Activated T-helper 9 cell treated with anti-CD3 and anti-CD28 coated beads, Interleukin-2, amount 50 U/mL, for 16 hours (primary cell): ENCODE results near the gene ACADVL.

Experiments
- DNase-seq: peaks from one replicate; pipeline ENCODE4 v3.0.0-alpha.2; 2020; ENCODE audit warnings: low read depth

Gene ACADVL

DNA sequence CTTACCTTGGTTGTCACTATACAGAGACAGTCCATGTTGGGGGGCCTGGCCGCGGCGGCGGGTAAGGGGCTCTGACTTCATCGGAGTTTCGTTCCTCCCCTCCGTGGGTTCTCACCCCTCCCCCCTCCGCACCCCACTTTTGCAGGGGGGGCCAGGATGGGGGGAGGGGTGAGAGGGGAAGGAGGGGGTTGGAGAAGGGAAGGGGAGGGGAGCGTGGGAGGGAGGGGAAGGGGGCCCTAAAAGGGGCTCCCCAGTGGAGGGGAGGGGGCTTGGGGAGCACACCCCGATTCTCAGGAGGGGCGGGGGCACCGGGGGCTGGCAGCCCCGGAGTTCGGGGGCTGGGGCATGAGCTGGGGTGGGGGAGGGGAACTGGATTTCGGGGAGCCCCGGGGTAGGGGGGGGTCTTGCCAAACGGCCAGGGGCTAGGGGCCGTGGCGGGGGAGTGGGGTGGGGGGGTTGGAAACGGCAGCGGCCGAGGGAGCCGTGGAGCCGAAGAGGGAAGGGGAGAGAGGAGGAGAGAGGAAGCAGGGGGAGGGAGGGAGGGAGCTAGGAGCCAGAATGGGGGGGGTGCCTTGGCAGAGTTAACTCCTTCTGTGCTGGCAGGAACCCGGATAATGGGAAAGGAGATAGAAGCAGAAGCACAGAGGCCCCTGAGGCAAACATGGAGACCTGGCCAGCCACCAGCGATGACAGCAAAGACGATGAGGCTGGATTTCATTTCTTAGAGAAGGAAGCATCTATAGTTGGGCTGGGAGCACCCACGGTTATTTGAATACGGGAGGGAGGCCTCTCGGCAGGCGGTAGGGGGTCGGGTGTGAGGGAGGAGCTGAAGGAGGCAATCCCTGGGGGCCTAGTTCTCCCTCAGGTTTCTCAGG lies 2.4 kb upstream of the ACADVL start:
- DNase-seq: no peak

DNA sequence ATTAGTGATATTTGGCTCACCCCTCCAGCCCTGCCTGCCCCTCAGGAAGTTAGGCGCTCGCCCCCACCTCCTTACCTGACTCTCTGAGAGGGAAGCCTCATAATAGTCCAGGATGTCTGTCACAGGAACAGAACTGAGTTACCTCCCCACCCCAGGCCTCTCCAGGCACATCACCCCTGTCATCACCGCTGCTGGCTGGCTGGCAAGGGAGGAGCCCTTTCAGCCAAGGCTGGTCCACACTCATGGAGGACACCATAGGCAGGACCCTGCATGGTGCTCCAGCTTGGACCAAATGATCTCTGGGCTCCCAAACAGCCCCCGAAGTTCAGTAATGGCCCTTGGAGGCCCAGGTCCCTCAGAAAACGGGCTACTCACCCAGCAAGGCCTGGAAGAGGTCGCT lies 1.6 kb upstream of the ACADVL start:
- DNase-seq: no peak

DNA sequence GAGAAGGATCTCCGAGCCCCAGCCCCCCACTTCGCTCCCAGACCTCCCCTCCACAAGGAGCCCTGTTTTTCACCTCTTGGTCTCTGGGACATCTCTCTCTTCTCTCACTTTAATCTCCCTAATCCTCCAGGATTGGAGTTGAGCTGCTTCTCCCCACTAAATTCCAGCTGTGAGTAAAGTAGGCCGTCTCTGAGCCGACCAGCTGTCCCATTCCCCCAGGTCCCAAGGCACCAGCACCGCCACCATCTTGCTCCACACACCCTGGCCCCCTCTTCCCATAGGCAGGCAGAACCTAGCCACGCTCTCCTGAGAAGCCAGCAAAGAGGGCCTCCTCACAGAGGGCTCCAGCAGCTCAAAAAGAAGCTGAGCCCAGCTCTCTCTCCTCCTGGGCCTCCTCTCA lies 980 bp upstream of the ACADVL start:
- DNase-seq: no peak

DNA sequence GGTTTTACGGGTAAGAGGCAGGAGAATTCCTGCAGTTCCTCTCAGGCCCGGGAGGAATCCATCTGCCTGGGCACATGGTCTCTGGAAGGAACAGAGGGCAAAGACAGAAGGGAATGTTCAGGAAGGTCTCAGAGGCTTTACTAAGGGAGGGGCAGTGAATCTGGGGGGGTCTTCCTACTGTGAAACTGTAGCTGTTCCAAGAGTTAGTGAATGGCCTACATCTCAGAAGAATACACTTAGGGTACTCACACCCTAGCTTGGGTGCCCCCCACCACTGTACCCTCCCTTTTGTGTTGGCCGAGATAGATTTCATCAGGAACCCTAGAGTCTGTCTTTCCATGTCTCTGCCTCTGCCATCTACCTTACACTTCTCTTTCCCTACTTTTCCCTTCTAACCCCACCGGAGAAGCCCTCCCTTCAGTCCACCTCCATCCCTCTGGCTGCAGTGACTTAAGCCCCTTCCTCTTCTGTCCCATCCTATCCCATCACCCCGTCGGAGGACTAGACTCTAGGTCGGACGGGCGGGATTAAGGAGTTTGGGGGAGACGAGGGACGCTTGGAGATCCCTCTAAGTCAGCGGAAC lies 418 bp upstream of the ACADVL start:
- DNase-seq: no peak

DNA sequence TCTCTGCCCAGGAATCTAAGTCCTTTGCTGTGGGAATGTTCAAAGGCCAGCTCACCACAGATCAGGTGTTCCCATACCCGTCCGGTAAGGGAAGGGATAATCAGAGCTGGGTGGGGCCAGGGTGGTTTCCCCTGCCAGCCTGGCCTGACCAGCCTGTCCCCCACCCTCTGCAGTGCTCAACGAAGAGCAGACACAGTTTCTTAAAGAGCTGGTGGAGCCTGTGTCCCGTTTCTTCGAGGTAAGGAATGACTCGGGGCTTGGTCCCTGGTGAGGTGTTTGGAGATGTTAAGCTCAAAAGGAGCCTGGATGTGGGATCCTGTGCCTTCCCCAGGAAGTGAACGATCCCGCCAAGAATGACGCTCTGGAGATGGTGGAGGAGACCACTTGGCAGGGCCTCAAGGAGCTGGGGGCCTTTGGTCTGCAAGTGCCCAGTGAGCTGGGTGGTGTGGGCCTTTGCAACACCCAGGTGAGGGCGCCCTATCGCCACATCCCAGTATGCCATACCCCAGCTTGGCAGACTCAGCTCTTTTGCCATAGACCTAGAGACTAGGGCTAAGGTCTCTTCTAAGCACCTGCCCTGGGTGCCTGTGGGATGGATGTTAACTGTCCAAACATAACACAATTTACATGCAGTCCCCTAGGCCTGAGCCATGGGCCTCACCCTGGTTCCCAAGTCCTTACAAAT lies 997 bp downstream of the ACADVL start:
- peak; percentile 38 for DNase-seq

DNA sequence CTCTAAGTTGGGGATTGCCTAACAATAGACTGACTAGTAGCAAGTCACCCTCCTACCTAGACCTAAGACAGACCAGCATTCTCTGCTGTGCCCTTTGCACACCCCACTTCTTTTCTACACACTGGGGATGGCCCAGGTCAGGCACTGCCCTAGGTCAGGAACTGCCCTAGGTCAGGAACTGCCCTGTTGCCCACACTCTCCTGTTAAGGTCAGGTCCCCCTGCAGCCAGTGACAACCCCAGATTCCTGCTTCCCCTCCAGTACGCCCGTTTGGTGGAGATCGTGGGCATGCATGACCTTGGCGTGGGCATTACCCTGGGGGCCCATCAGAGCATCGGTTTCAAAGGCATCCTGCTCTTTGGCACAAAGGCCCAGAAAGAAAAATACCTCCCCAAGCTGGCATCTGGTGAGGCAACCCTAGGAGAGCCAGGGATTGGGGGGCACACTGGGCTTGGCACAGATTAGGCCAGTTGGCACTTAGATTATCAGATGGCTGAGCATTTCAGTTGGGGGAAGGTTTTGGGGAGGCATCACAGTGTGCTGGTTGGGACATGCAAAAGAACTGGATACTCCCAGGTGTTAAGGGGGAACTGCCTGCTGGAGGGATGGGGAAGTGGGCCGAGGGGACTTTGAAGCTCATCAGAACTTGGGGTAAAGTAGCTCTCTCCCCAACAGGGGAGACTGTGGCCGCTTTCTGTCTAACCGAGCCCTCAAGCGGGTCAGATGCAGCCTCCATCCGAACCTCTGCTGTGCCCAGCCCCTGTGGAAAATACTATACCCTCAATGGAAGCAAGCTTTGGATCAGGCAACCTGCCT lies 1.7 kb downstream of the ACADVL start:
- DNase-seq: no peak

DNA sequence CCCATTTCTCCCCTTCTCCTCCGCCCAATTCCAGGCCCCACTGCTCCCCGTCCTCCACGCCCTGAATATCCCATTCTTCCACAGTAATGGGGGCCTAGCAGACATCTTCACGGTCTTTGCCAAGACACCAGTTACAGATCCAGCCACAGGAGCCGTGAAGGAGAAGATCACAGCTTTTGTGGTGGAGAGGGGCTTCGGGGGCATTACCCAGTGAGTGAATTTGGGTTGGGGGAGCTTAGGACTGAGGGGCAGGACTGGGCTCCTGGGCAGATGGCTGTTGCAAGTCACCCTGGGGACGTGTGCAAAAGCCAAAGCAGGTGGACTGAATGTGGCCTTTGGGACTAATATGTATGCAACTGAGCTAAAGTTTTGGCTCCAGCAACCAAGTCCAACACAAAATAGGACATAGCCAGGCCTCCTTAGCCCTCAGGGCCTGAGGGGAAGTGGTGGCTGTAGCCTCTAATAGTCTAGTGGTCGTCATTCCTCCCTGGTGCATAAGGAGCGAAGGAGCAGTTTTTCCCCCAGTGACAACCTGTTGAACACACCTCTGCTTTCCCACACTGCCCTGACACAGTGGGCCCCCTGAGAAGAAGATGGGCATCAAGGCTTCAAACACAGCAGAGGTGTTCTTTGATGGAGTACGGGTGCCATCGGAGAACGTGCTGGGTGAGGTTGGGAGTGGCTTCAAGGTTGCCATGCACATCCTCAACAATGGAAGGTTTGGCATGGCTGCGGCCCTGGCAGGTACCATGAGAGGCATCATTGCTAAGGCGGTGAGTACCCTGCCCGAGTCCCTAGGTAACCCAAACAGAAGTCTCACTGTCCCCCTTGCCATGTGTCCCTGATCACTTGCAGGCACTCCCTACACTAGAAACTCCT lies 2.6 kb downstream of the ACADVL start:
- DNase-seq: no peak

DNA sequence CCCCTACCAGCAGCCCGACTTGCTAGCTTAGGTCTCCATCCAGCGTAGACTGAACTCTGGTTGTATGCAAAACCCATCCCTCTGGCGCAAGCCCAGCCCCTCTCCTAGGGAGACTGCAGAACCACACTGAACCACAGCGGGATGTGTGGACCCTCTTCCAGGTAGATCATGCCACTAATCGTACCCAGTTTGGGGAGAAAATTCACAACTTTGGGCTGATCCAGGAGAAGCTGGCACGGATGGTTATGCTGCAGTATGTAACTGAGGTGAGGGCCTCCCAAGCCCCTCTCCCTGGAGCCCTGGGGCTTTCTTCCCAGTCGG lies 3.2 kb downstream of the ACADVL start:
- DNase-seq: no peak

DNA sequence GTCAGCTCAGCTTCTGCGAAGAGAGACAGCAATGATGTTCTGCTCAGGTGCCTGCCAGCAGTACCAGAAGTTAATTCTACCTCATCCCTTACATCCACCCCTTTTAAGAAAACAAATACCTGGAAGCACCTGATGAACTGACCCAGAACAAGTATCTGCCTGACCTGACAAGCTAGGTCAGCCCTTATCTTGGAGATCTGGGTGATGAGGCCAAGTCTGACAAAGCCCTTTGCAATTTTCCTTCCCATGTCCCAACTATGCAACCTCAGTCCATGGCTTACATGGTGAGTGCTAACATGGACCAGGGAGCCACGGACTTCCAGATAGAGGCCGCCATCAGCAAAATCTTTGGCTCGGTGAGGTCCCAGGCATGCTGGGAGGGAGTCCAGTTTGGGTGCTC lies 3.6 kb downstream of the ACADVL start:
- DNase-seq: no peak

DNA sequence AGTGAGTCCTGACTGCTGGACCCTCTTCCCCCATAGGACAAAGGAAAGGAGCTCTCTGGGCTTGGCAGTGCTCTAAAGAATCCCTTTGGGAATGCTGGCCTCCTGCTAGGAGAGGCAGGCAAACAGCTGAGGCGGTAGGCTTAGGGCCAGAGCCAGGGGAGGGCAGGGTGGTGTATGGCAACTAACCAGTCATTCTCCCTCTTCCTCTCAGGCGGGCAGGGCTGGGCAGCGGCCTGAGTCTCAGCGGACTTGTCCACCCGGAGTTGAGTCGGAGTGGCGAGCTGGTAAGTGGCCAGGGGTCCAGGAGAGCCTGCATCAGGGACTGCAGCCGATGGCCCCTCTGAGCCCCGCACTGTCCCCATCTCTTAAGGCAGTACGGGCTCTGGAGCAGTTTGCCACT lies 4.4 kb downstream of the ACADVL start:
- DNase-seq: no peak

DNA sequence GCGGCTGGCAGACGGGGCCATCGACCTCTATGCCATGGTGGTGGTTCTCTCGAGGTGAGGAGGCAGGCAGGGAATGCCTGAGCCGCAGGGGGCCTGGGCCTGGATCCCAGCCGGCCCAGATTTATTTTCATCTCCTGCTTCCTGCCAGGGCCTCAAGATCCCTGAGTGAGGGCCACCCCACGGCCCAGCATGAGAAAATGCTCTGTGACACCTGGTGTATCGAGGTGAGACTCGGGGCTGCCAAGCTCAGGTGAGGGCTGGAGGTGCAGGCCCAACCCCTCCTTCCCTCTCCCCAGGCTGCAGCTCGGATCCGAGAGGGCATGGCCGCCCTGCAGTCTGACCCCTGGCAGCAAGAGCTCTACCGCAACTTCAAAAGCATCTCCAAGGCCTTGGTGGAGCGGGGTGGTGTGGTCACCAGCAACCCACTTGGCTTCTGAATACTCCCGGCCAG lies 4.9 kb downstream of the ACADVL start:
- DNase-seq: no peak

DNA sequence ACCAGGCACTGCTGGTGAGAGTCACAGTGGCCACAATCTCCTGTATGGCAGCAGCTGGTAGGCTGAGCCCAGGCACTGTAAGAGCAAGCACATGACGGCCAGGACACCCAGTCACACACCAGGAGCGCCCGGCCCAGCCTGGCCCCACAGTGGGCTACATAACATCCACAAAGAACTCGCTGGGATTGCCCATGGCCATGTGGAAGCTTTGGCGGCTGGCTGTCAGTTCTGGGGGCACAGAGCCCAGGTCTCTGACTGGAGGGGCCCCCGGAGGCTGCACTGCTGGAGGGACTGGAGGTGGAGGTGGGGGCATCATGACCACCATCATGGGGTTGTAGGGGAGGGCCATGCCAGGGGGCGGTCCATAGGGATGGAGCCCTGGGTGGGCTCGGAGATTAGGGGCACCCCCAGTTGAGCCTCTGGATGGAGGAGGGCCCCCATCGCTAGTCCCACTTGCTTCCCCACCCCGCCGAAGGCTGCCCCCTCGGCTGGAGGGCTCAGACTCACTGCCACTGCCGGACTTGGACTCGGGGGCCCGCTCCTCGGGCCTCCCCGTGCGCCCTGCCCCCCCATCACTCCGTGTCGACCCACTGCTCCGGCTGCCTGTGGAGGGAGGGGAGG lies 6.1 kb downstream of the ACADVL start:
- no peak for DNase-seq

DNA sequence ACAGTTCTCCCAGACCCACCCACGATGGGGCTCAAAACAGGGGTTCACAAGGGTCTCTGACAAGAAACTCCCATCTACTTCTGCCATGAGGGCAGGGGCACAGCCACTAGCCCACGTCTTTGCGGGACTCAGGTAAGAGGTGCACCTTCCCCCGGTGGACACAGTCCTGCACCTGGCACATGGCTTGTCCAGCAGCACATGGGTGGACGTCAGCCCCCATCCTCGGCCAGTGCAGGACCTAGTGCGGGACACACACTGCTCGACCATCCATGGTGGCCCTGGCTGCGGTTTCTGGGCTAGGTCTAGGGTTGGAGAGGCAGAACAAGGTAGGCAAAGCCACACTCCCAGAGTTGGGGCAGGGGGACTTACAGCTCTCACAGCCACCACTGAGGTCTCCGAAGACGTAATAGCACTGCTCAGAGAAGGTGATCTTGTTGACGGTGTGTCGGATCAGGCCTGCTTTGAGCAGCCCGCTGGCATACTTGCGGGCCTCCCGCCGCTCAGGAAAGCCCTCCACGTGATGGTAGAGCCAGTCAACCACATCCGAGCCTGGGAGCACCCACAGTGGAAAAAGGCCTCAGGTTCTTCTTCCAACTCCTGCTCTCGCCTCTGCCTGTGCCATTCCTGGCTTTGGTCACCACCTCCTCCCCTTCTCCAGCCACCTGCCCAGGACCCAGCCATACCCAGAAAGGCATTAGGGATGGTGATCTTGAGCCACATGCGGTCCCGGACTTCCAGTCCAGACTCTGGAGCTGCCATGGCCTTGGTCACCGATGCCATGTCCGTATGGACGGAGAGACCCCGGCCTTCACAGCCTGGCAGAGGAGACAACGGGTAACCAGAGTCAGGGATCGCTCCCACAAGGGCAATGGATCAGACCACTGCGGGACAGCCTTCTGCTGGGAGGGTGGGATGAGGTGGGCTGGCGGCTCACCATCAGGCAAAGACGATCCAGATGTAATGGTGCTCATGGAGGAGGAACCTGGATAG lies 7.3 kb downstream of the ACADVL start:
- no peak for DNase-seq

DNA sequence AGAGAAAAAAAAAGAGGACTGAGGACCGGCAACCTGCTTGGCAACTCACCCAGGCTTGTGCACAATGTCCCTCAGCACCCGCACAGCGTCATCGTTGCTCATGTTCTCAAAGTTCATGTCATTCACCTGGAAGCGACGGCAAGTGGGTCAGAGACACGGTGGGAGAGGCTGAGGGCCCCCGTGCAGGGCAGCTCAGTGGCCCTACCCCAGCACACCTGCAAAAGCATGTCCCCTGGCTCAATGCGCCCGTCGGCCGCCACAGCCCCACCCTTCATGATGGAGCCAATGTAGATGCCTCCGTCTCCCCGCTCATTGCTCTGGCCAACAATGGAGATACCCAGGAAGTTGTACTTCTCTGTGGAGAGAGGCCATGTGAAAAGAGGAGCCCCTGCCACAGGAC lies 9.2 kb downstream of the ACADVL start:
- DNase-seq: no peak

DNA sequence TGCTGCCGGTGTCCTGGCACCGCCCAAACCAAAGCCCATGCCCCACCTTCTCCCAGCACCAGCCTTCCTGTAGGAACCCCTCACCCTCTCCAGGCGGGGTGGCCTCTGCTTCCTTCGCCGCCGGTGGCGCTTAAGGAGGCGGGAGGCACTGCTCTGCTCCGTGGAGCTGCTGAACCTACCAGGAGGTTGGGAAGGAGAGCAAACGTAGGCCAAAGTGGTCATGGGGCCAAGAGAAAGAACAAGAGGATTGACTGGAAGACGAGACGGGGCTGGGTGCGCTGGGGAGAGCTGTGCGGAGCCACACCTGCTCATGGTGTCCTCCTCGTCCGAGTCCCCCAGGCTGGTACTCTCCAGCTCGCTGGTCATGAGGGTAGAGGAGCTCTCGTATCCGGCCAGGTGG lies 9.8 kb downstream of the ACADVL start:
- DNase-seq: no peak

DNA sequence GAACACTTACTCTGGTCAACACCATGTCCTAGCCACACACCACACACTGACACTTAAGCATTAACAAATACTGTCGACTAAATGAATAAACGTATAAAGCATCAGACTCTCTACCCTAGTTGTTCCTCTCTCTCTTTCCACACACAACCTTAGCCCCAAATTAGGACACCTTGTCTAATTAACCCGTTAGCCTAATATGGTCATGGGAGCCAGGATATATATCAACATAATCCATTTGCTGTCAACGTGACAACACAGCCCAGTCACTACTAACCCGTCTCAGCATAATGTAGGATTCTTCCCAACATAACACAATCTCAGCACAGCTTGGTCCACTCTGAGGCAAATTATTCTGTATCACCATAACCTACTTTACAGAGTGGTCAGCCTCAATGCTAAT lies 12.4 kb downstream of the ACADVL start:
- DNase-seq: no peak

DNA sequence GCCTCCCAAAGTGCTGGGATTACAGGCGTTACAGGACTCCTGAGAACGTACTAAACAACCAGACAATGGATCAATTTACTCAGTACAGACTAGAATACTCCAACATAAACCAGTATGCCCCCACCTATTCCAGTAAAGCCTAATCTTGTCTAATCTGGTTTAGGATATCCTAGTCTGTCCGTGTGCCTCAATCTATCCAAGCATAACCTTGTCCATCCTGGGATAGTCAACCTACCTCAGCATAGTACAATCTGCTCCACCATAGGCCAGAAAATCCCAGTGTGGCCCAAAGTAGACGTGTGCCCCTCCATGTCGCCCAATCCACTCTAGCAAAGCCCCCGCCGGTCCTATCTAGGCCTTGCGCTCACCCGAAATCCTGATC lies 14.0 kb downstream of the ACADVL start:
- DNase-seq: no peak

DNA sequence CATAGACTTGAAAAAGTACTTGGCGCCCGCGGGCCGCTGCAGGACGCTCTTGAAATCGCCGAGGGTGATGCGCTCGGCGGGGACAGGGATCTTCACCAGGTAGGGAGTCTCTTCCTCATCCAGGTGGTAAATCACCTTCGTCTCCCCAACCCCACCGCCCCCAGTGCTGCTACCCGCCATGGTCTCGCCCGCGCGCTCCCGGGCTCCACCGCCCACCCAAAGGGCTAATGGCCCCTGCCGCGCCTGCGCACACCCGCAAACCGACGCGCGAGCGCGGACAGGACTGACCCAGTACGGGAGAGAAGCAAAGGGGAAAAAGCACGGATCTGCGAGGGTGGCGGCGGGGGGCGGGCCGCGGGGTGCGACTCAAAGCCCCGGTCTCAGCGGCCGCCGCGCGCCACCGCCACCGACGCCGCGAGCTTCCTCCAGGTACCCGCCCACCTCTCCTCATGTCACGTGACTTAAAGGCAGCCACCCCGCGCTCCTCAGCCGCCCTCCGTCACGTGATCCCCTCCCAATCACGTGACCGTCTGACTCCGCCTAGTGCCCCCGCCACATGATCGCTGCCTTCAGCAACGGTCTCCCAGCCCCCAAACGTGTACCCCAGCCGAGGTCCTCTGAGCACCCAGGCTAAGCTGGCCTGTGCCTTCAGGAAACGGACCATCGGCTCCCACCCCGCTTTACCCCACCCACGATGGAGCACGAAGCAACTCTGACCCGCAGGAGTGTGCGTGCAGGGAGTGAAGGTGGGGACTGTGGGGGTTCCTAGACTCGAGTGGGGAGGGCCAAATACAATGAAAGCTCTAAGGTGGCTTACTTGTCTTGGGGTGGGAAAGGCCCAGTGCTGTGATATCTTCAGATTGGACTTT lies 14.6 kb downstream of the ACADVL start, which contains the start of gene DVL2:
TSS of gene DVL2 (minus strand) at position 435 of the 869 bp plus-strand sequence. CDS start at position 180, 255 bp downstream.
- DNase-seq: peak; percentile 91
